HG02884 (cell line): ENCODE data around the gene FAM90A26.
"Not testable (repeated sequence)": the region's sequence is repeated elsewhere in the genome, so short reads cannot be mapped to it uniquely, and the experiment has no call there.

ENCODE experiments used
- ATAC-seq: cut with Tn5 transposase; IDR thresholded peaks from one replicate; pipeline ENCODE4 v1.9.1; 2021; ENCODE audit warnings: mild to moderate bottlenecking, moderate library complexity; ENCODE audit not compliant: unreplicated experiment

FAM90A26 gene

GRCh38 chr4:9155101-9155886 is 14.9 kb upstream of the FAM90A26 start:
- not testable (repeated sequence) for ATAC-seq

- not testable (repeated sequence) for ATAC-seq
These were observed 11.8 kb upstream of the FAM90A26 start for GRCh38 chr4:9158392-9158791.

- ATAC-seq, result not testable (repeated sequence)
These were observed 10.2 kb upstream of the FAM90A26 start for GRCh38 chr4:9160046-9160445.

- ATAC-seq, result not testable (repeated sequence)
These were observed 4.2 kb upstream of the FAM90A26 start for GRCh38 chr4:9165990-9166389.

GRCh38 chr4:9210357-9210756 is 40.1 kb downstream of the FAM90A26 start, which contains the start of gene USP17L10:
TSS of gene USP17L10 (plus strand) at chr4:9210657. CDS start at chr4:9210657, 0 bp downstream.
- ATAC-seq, result not testable (repeated sequence)

- ATAC-seq, result not testable (repeated sequence)
These were observed 44.5 kb downstream of the FAM90A26 start for GRCh38 chr4:9214701-9215100.

- not testable (repeated sequence) for ATAC-seq
These were observed 44.9 kb downstream of the FAM90A26 start, which contains the start of gene USP17L11 for GRCh38 chr4:9215105-9215504. TSS of gene USP17L11 (plus strand) at chr4:9215405. CDS start at chr4:9215405, 0 bp downstream.

- not testable (repeated sequence) for ATAC-seq
These were observed 49.6 kb downstream of the FAM90A26 start, which contains the start of gene USP17L12 for GRCh38 chr4:9219852-9220251. TSS of gene USP17L12 (plus strand) at chr4:9220152. CDS start at chr4:9220152, 0 bp downstream.

- ATAC-seq, result not testable (repeated sequence)
These were observed 54.4 kb downstream of the FAM90A26 start, which contains the start of gene USP17L13 for GRCh38 chr4:9224596-9224995. TSS of gene USP17L13 (plus strand) at chr4:9224896. CDS start at chr4:9224896, 0 bp downstream.
